ENCODE measurements around the gene CYB5A. TPM values are rescaled to one million over a fixed set of nuclear protein-coding genes. Genes with fewer than 3 reads are reported as not detected.

The CYB5A gene
- total and polyA plus RNA-seq, 9 of the 15 experiments (the other 6 are each of a cell fraction or from before 2014, with no cell fraction given): 11.9 to 22.6 (median 14.1) TPM

- TF ChIP-seq, protein P1, sequence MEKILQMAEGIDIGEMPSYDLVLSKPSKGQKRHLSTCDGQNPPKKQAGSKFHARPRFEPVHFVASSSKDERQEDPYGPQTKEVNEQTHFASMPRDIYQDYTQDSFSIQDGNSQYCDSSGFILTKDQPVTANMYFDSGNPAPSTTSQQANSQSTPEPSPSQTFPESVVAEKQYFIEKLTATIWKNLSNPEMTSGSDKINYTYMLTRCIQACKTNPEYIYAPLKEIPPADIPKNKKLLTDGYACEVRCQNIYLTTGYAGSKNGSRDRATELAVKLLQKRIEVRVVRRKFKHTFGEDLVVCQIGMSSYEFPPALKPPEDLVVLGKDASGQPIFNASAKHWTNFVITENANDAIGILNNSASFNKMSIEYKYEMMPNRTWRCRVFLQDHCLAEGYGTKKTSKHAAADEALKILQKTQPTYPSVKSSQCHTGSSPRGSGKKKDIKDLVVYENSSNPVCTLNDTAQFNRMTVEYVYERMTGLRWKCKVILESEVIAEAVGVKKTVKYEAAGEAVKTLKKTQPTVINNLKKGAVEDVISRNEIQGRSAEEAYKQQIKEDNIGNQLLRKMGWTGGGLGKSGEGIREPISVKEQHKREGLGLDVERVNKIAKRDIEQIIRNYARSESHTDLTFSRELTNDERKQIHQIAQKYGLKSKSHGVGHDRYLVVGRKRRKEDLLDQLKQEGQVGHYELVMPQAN (IDR thresholded peaks at IDR 0.05; ENCODE audit: borderline replicate concordance): no peak
- TF ChIP-seq MCM7 (IDR thresholded peaks at IDR 0.05) (no peak), ZNF184 (CRISPR knock-in tag; IDR thresholded peaks at IDR 0.05) (no peak), HMG20B (CRISPR knock-in tag; IDR thresholded peaks at IDR 0.05) (no peak), ASH1L (IDR thresholded peaks at IDR 0.05; ENCODE audit: borderline replicate concordance, low read depth, partially characterized antibody) (no peak), RBM14 (IDR thresholded peaks at IDR 0.05; ENCODE audit: borderline replicate concordance, insufficient read depth, low read depth, low read length) (no peak), CCAR2 (IDR thresholded peaks at IDR 0.05; ENCODE audit: low read depth, low read length) (no peak), FOXA1 (IDR thresholded peaks at IDR 0.05; ENCODE audit: borderline replicate concordance) (no peak), ELK3 (CRISPR knock-in tag; IDR thresholded peaks at IDR 0.05) (no peak), CHD1 (IDR thresholded peaks at IDR 0.05; ENCODE audit: low read length) (no peak), ATF1 (CRISPR knock-in tag; IDR thresholded peaks at IDR 0.05) (no peak), ATF1 (tag; IDR thresholded peaks at IDR 0.05) (peak; percentile 38; the same call in 1 of the 2 replicates), ZNF79 (CRISPR knock-in tag; IDR thresholded peaks at IDR 0.05; ENCODE audit: low read depth) (no peak), HNRNPLL (IDR thresholded peaks at IDR 0.05; ENCODE audit: low read depth, low read length, poor library complexity, severe bottlenecking) (peak; percentile 53), ZNF668 (CRISPR knock-in tag; IDR thresholded peaks at IDR 0.05) (no peak), GMEB1 (CRISPR knock-in tag; IDR thresholded peaks at IDR 0.05) (no peak), GATAD2B (IDR thresholded peaks at IDR 0.05; ENCODE audit: borderline replicate concordance) (no peak), TRIM25 (IDR thresholded peaks at IDR 0.05; ENCODE audit: borderline replicate concordance) (no peak), ZC3H11A (IDR thresholded peaks at IDR 0.05; ENCODE audit: low read depth, low read length) (no peak), CREB3 (tag; conservative IDR thresholded peaks at IDR 0.05; ENCODE audit: low read depth) (no peak), KDM1A (IDR thresholded peaks at IDR 0.05) (0 out of 4 replicates have a peak, but pooled peaks of 1 of the 2 experiments have one; percentile 21)
Observed at GRCh38 chr18:74337155-74337911, 45.6 kb upstream of the CYB5A start (continued).
